Glutamatergic neuron (in vitro differentiated cells): ENCODE data around the gene HEATR5B. TPM values are rescaled to one million over a fixed set of nuclear protein-coding genes. Genes with fewer than 3 reads are reported as not detected.

Experiments used
- DNase-seq: peaks from one replicate; pipeline ENCODE4 v3.0.0; 2022
- H3K27ac Mint-ChIP-seq: one replicate; pipeline ENCODE4 v1.8.0; 2020; ENCODE audit warnings: mild to moderate bottlenecking, mixed read lengths, inconsistent platforms; ENCODE audit not compliant: unreplicated experiment
- H3K27me3 Mint-ChIP-seq: one replicate; pipeline ENCODE4 v1.8.0; 2020; ENCODE audit warnings: mild to moderate bottlenecking, moderate library complexity, mixed read lengths, inconsistent platforms; ENCODE audit not compliant: unreplicated experiment
- H3K36me3 Mint-ChIP-seq: one replicate; pipeline ENCODE4 v1.8.0; 2020; ENCODE audit warnings: mild to moderate bottlenecking, mixed read lengths, inconsistent platforms; ENCODE audit not compliant: unreplicated experiment
- H3K4me1 Mint-ChIP-seq: one replicate; pipeline ENCODE4 v1.8.0; 2020; ENCODE audit warnings: mild to moderate bottlenecking, low read depth, mixed read lengths, inconsistent platforms; ENCODE audit not compliant: unreplicated experiment
- H3K4me3 Mint-ChIP-seq: one replicate; pipeline ENCODE4 v1.8.0; 2020; ENCODE audit warnings: mild to moderate bottlenecking, mixed read lengths, inconsistent platforms; ENCODE audit not compliant: unreplicated experiment
- H3K9me3 Mint-ChIP-seq: one replicate; pipeline ENCODE4 v1.8.0; 2020; ENCODE audit warnings: mild to moderate bottlenecking, moderate library complexity, mixed read lengths, inconsistent platforms; ENCODE audit not compliant: unreplicated experiment
- CTCF ChIP-seq: fragments of 200-600 bp; sonication (generic); IDR thresholded peaks from one replicate; pipeline ENCODE4 v1.5.0; 2021; ENCODE audit not compliant: partially characterized antibody, unreplicated experiment
- total RNA-seq: library from RNA; stranded (reverse); fragmentation: NEBNext Ultra II Directional; extraction: Animal tissue kit (Norgen Biotek cat#: 25700); gene quantifications from one replicate; pipeline ENCODE4 v1.2.1, GENCODE V29; 2021; ENCODE audit not compliant: unreplicated experiment

HEATR5B gene
- total RNA-seq, 1 donor from 2014 or later = 33.5 TPM

GRCh38 chr2:37102588-37102987 lies 18.4 kb upstream of the HEATR5B start:
- no peak overlapping the region for H3K4me3 Mint-ChIP-seq
- H3K9me3 Mint-ChIP-seq = peaks cover 2% of the 10 kb centered on the region
- H3K4me1 Mint-ChIP-seq = peaks cover 6% of the 10 kb centered on the region
- TF ChIP-seq CTCF = no peak
- DNase-seq = no peak
- no peaks in the 10 kb centered on the region for H3K27me3 Mint-ChIP-seq
- no peak overlapping the region for H3K27ac Mint-ChIP-seq
- H3K36me3 Mint-ChIP-seq = no peaks in the 10 kb centered on the region

GRCh38 chr2:37100054-37100453 lies 15.9 kb upstream of the HEATR5B start:
- TF ChIP-seq CTCF = no peak
- no peaks in the 10 kb centered on the region for H3K27me3 Mint-ChIP-seq
- H3K4me1 Mint-ChIP-seq = no peaks in the 10 kb centered on the region
- no peak for DNase-seq
- no peak overlapping the region for H3K27ac Mint-ChIP-seq
- no peaks in the 10 kb centered on the region for H3K36me3 Mint-ChIP-seq
- no peak overlapping the region for H3K4me3 Mint-ChIP-seq
- no peaks in the 10 kb centered on the region for H3K9me3 Mint-ChIP-seq

- H3K4me1 Mint-ChIP-seq = no peaks in the 10 kb centered on the region
- no peak overlapping the region for H3K27ac Mint-ChIP-seq
- TF ChIP-seq CTCF = no peak
- H3K9me3 Mint-ChIP-seq = no peaks in the 10 kb centered on the region
- H3K4me3 Mint-ChIP-seq = no peak overlapping the region
- no peaks in the 10 kb centered on the region for H3K27me3 Mint-ChIP-seq
- no peaks in the 10 kb centered on the region for H3K36me3 Mint-ChIP-seq
- no peak for DNase-seq
Observed at GRCh38 chr2:37098416-37099118, 14.4 kb upstream of the HEATR5B start.

- Mint-ChIP-seq H3K36me3 (no peaks in the 10 kb centered on the region), H3K27me3 (no peaks in the 10 kb centered on the region), H3K27ac (no peak overlapping the region), H3K4me1 (no peaks in the 10 kb centered on the region), H3K9me3 (no peaks in the 10 kb centered on the region), H3K4me3 (no peak overlapping the region)
- no peak for DNase-seq
- TF ChIP-seq CTCF = no peak
Observed at GRCh38 chr2:37096568-37096967, 12.4 kb upstream of the HEATR5B start.

- no peaks in the 10 kb centered on the region for H3K4me1 Mint-ChIP-seq
- no peak overlapping the region for H3K4me3 Mint-ChIP-seq
- no peak overlapping the region for H3K27ac Mint-ChIP-seq
- no peaks in the 10 kb centered on the region for H3K36me3 Mint-ChIP-seq
- DNase-seq = no peak
- no peak for TF ChIP-seq CTCF
- no peaks in the 10 kb centered on the region for H3K9me3 Mint-ChIP-seq
- no peaks in the 10 kb centered on the region for H3K27me3 Mint-ChIP-seq
Observed at GRCh38 chr2:37091873-37092272, 7.7 kb upstream of the HEATR5B start.
